HG02970 (cell line): ENCODE results near the gene KIF21A.
A peak's percentile ranks its signal among the peaks of the same experiment; 100 is the strongest.
"Not testable (repeated sequence)": the region's sequence is repeated elsewhere in the genome, so short reads cannot be mapped to it uniquely, and the experiment has no call there.

Experiments used
- ATAC-seq: cut with Tn5 transposase; IDR thresholded peaks from one replicate; pipeline ENCODE4 v1.9.1; 2021; ENCODE audit warnings: mild to moderate bottlenecking, moderate library complexity, moderate number of reproducible peaks; ENCODE audit not compliant: unreplicated experiment, low FRiP score

Gene KIF21A, protein sequence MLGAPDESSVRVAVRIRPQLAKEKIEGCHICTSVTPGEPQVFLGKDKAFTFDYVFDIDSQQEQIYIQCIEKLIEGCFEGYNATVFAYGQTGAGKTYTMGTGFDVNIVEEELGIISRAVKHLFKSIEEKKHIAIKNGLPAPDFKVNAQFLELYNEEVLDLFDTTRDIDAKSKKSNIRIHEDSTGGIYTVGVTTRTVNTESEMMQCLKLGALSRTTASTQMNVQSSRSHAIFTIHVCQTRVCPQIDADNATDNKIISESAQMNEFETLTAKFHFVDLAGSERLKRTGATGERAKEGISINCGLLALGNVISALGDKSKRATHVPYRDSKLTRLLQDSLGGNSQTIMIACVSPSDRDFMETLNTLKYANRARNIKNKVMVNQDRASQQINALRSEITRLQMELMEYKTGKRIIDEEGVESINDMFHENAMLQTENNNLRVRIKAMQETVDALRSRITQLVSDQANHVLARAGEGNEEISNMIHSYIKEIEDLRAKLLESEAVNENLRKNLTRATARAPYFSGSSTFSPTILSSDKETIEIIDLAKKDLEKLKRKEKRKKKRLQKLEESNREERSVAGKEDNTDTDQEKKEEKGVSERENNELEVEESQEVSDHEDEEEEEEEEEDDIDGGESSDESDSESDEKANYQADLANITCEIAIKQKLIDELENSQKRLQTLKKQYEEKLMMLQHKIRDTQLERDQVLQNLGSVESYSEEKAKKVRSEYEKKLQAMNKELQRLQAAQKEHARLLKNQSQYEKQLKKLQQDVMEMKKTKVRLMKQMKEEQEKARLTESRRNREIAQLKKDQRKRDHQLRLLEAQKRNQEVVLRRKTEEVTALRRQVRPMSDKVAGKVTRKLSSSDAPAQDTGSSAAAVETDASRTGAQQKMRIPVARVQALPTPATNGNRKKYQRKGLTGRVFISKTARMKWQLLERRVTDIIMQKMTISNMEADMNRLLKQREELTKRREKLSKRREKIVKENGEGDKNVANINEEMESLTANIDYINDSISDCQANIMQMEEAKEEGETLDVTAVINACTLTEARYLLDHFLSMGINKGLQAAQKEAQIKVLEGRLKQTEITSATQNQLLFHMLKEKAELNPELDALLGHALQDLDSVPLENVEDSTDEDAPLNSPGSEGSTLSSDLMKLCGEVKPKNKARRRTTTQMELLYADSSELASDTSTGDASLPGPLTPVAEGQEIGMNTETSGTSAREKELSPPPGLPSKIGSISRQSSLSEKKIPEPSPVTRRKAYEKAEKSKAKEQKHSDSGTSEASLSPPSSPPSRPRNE (N-terminal part only)

DNA sequence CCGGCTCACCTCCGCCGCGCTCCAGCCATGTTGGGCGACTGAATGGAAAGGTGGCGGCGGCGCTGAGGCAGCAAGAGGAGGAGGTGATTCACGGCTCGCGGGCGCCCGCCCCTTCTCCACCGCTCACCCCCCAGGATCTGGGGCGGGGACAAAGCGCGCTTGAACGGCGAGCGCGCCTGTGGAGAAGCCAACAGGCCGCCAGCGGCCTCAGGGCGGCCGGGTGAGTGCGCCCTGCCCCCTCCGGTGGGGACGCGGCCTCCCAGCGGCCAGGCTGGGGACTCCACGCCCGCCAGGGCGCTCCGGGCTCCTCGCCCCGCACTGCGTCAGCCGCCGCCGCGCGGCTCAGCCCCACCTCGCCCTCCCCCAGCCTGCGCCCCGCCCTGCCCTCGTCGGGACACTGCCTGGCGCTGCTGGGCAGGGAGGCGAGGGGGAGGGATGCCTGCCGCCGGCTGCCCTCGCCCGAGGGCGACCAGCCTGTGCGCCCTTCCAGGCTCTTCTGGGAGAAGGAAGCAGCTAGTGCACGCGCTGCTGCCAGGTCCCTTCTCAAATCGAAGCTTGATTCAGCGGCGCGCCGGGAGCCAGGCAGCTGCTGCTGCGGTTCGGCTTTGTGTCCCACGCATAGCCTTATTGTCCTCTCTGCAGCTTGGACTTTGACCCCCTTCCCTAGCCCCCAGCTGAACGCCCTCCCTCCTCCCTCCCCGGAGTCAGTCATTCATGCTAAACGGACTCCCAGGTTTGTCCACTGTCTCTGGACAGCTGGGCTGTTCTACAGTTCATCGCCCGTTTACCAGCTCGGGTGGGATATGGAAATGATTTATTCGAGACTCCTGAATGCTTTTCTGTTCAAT lies at the start of gene KIF21A:
TSS of gene KIF21A (minus strand) at position 40 of the 848 bp plus-strand sequence. CDS start 150 bp downstream, outside the sequence.
- ATAC-seq, result peak; percentile 99

DNA sequence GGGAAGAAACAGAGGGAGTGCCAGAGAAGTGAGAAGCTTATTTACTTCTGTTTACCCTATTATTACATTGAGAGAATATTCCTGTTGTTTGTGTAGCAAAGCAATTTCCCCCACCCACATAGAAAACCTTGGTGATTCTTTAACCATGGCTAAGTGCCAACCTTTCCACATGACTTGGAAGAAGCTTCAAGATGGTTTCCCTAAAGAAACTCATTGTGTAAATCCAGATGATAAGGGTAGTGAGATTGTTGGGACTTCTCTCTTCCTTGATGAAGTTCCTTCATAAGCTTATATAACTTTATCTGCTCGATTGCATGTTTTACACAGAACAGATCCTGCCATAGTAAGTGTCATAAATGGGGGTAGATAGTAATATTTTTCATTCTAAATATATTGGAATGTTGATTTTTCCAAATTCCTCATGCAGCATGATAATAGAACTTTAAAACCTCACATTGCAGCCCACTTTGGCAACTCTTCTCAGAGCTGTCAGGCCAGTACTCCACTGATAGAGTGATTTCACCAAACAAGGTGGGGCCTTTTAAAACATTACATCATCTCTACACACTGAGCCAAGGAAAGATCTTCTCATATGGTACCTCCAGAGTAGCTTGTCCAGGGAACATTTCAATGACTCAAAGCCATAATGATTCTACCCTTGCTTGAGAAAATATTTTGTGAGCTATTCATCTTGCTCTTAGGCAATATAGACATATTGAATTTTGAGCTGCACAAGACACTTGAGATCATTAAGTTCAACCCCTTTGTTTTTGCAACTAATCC lies 47.8 kb upstream of the KIF21A start:
- ATAC-seq, result no peak

DNA sequence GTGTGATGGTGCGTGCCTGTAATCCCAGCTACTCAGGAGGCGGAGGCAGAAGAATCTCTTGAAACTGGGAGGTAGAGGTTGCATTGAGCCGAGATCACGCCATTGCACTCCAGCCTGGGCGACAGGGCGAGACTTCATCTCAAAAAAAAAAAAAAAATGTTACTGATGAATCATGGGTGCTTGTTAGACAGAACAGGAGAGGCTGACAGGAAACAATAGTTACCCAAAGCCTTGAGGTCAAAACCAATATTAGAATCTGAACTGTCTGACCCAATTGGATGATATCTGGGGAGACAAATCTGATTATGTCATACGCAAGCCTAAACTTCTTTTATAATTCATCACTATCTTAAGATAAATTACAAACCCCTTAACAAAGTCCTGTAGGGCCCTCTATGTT lies 40.7 kb upstream of the KIF21A start:
- no peak for ATAC-seq

DNA sequence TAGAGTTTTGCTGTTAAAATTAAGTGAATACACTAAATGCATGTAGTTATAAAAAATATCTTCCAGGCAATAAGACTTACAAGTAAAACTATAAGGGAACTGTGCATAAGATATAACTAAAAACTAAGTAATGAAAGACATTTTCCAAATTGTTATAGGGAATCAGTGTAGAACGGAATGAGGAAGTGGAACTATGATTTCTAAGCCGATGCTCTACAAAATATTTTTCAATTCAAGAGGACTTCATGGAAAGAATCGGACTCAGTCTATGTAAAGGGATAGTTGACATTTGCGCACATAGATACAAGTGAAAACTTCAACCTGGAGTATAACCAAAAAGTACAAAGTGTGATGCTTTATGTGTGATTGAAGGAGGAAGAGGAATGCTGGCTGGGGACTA lies 40.1 kb upstream of the KIF21A start:
- ATAC-seq, result no peak

DNA sequence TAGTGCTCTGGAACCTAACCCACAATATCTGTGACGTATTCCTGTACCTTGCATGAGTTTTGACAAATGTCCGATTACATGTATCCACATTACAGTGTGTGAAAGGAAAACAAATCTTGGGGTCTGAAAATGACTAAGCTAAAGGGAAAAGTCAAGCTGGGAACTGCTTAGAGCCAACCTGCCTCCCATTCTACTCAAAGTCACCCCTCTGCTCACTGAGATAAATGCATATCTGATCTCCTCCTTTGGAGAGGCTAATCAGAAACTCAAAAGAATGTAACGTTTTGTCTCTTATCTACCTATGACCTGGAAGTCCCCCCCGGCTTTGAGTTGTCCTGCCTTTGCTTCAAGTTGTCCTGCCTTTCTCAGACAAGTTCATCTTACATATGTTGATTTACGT lies 34.0 kb upstream of the KIF21A start:
- no peak for ATAC-seq

DNA sequence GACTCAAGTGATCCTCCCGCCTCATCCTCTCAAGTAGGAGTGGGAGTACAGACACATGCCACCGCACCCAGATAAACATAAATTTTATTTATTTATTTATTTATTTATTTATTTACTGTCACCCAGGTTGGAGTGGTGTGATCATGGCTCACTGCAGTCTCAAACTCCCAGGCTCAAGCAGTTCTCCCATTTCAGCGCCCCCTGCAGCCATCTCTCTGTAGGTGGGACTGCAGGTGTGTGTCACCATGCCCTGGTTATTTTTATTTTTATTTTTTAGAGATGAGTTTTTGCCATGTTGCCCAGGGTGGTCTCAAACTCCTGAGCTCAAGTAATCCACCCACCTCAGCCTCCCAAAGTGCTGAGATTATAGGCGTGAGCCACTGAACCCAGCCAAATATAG lies 33.2 kb upstream of the KIF21A start:
- ATAC-seq, result no peak

DNA sequence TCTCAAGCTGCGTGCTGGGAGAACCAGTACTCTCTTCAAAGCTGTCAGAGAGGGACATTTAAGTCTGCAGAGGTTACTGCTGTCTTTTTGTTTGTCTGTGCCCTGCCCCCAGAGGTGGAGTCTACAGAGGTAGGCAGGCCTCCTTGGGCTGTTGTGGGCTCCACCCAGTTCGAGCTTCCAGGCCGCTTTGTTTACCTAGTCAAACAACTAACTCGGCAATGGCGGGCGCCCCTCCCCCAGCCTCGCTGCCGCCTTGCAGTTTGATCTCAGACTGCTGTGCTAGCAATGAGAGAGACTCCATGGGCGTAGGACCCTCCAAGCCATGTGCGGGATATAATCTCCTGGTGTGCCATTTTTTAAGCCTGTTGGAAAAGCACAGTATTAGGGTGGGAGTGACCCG lies 32.2 kb upstream of the KIF21A start:
- not testable (repeated sequence) for ATAC-seq

DNA sequence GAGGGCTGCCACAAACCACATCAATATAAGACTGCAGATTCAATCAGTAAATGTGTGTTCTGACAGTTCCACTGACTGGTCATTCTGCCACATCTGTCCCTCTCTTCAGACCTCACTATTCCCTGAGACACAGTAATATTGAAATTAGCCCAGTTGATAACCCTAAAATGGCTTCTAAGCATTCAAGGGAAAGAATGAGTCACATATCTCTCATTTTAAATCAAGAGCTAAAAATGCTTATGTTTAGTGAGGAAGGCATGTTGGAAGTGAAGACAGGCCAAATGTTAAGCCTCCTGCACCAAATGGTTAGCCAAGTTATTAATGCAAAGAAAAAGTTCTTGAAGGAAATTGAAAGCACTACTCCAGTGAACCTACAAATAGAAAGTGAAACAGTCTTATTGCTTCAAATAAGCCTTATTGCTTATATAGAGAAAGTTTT lies 24.5 kb upstream of the KIF21A start:
- ATAC-seq, result peak; percentile 76

DNA sequence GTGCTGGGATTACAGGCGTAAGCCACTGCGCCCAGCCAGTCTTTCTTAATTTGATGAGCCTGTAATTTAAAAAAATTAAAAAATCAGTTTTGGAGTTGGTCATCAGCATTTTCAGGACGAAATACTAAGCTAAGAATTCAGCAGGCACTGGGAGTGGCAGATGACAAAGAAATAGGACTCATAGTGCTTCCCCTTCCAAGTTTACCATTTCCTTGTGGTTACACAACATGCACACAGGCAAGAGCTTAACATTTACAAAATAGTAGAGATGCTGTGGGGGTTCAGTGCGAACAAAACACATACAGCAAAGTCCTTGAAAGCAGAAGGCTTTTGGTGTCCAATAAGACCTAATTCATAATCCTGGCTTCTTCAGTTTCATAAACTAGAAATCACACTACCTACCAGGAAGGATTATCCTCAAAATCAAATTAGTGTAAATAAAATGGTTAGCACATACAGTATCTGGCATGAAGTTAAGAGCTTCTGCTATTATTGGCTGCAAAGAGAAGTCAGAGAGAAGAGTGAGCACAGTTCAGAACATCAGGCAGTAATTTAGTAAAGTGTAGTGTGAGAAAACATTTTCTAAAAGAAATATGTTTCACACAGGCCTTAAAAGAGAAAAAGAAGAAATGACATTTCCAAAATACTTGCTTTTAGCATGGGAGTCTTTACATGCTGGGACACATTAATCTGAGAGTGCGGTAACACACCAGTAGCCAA lies 22.2 kb upstream of the KIF21A start:
- ATAC-seq, result no peak

DNA sequence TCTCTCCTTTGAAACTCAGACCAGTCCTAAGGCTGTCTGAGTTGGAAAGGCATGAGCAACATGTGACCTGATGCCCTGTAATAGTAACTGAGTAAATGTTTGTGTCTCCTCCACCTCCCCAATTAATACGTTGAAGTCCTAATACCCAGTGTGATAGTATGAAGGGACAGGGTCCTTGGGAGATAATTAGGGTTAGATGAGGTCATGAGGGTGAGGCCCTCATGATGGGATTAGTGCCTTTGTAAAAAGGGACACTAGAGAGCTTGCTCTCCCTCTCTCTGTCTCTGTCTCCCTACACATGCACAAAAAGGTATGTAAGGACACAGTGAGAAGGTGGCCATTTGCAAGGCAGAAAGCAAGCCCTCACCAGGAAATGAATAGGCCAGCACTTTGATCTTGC lies 18.1 kb upstream of the KIF21A start:
- ATAC-seq, result no peak

DNA sequence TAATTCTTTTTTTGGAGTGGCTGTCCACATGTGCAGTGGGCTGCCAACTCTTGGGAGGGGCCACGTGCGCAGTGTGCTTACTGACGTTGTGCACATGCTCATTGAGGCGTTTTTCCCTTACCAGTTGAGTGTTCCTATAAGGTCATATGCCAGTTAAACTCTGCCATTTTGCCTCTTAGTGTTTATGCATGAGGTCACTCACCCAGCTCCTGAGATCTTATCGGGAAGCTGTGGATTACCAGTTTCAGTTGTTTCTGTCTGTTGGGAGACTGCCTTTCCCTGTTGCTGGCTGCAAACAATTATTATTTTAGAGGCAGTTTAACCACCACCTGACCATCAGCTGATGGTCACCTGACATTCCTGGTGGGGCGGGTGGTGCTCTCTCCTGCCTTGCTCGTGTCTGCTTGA lies 16.1 kb upstream of the KIF21A start:
- ATAC-seq, result no peak

DNA sequence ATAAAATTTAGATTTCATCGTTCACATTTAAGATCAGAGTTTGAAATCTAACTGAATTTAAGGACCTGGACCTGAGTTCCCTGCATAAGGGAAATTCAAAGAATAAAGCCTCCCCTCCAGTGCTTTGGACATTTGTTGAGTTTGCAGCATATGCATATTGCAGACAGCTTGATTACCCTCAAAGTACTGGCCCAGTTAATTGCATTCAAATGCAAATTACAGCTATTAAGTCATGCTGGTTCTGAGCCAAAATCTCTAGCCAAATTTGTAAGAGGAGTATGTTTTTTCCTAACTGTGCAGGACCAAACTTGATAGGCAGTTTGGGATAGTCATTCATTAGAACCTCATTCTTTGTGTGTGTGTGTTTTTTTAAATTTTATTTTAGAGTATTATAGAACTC lies 9.1 kb upstream of the KIF21A start:
- no peak for ATAC-seq

DNA sequence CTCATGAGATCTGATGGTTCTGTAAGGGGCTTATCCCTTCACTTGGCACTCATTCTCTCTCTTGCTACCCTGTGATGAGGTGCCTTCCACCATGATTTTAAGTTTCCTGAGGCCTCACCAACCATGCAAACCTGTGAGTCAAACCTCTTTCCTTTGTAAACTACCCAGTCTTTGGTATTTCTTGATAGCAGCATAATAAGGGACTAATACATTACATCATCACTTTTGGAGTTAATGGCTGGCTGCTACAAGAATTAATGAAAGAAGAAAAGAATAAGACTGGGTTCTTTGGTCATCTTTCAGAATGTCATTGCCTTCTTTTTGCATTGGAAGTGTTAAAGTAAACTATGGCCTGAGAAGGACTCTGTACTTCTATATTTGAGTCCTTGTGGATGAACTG lies 5.1 kb upstream of the KIF21A start:
- no peak for ATAC-seq

DNA sequence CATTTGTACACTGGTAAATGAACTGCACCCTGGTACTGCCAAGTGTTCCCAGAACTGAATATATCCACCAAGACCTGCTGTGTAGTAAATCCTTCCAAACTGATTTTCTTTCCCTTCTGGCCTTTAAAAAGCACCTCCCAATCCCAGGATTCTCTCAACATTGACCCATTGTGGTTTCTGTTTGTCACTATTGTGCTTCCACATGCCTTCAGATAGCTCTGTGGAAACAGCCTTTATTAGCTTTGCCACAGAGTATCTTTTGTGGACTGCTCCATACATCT lies 949 bp upstream of the KIF21A start:
- ATAC-seq, result no peak

DNA sequence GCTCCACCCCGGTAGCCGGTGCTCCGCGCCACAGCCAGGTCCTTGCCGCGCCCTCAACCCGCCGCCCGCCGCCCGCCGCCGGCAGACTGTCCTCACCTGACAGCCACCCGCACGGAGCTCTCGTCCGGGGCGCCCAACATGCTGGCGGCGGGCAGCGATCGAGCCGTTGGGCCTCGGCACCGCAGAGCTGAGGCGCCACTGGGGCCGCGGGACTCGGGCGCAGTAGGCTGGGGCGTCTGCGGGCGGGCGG lies 164 bp downstream of the KIF21A start:
- ATAC-seq, result no peak

DNA sequence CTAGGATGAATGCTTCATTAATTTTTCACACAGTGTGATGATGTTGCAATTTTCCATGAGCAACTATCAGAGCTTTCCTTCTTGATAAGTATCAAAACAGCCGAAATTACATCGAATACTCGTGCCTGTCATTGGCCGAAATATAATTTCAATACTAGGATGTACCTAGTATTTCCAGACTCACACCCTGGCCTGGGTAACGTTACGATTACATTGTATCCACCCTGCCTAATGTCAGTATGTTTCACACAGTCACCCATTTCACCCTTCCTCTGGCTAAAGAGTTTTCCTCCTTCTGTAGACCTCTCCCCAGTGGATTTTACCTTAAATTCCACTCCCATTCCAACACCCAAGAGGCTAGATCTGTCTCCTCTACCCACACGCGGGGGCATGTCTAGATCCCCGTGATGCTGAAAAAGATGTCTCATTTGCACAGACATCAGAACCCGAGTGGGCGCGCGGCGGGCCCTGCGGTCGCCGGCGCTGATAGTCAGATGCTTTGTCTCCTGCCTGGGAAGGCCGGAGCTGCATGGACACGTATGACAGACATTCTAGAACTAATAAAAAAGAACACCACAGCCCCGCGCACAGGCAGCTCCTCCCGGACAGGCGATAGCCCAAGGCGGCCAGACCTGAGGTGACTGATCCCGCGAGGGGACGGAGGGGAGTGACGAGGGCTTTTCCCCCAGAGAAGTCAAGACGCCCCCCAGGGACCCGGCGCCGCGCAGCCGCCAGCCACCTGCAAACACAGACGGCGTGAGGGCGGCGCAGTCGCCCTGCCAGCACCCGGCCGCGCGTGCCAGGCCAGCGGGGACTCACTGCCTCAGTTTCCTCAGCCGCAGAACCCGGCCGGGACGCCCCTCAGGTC lies 723 bp downstream of the KIF21A start:
- peak; percentile 15 for ATAC-seq

DNA sequence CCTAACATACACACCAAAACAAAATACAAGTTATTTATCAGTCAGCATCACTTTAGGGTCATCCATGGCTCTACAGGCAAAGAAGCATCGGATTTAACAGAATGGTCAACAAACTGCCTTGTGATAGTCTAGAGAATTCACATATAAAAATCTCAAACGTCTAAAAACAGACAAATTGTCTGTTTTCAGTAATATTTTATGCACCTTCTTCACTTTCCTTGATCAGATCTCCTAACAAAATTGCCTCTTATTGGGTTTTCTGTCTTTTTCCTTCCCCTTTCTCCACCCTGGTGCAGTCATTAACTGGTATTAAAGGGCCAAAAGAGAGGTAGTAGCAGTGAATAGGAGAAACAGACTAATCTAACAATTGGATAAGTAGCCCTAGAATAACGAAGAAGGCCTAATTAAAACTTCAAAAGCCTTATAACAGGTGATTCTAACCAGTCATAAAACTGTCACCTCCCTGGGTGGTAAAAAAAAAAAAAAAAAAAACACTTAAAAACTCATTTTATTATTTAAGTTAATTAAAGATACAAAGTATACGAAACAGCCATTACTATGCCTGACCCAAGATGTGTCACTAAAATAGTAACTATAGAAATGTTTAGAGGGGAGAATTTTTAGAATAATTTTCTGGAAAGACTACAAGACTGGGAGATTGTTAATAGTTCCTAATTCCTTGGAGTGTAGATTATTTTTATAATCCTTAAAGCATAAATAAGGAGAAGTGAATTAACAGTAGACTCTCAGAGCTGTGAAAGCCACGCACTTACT lies 1.5 kb downstream of the KIF21A start:
- no peak for ATAC-seq
